ENCODE measurements around the gene RMND5B.

GRCh38 chr5:178122346-178122745 is 8.5 kb upstream of the RMND5B start:
- no peak for TF ChIP-seq POLR2AphosphoS5 (IDR thresholded peaks at IDR 0.05; ENCODE audit: borderline replicate concordance, low read depth, low read length)
- no peak for TF ChIP-seq EZH2 (IDR thresholded peaks at IDR 0.05)
